ENCODE results near the gene SFRP2.

The SFRP2 gene

GRCh38 chr4:153765894-153766293 is 23.0 kb downstream of the SFRP2 start:
- DNase-seq = no peak

GRCh38 chr4:153764601-153765368 is 24.1 kb downstream of the SFRP2 start:
- no peak for DNase-seq

GRCh38 chr4:153763404-153763803 is 25.5 kb downstream of the SFRP2 start:
- peak in 1 of 2 experiments; percentile 4 for DNase-seq

- DNase-seq = no peak
These were observed 29.2 kb downstream of the SFRP2 start, which contains the start of gene RNF175 for GRCh38 chr4:153759407-153760316. Gene RNF175 (minus strand): TSS chr4:153760024. CDS start chr4:153759862, 162 bp downstream.

- DNase-seq = no peak
These were observed 30.0 kb downstream of the SFRP2 start for GRCh38 chr4:153758688-153759406.

GRCh38 chr4:153758136-153758535 is 30.7 kb downstream of the SFRP2 start:
- no peak for DNase-seq

GRCh38 chr4:153757407-153757806 is 31.5 kb downstream of the SFRP2 start:
- no peak for DNase-seq

GRCh38 chr4:153755186-153755585 is 33.7 kb downstream of the SFRP2 start:
- DNase-seq = no peak

GRCh38 chr4:153750197-153750817 is 38.6 kb downstream of the SFRP2 start:
- DNase-seq = peak; percentile 26 to 27

- DNase-seq = no peak
These were observed 40.5 kb downstream of the SFRP2 start for GRCh38 chr4:153748378-153748777.

- DNase-seq = no peak
These were observed 41.4 kb downstream of the SFRP2 start for GRCh38 chr4:153747406-153747955.

- no peak for DNase-seq
These were observed 43.2 kb downstream of the SFRP2 start for GRCh38 chr4:153745651-153746050.

GRCh38 chr4:153741541-153741940 is 47.3 kb downstream of the SFRP2 start:
- no peak for DNase-seq

GRCh38 chr4:153735906-153736461 is 52.9 kb downstream of the SFRP2 start:
- no peak for DNase-seq

- DNase-seq = no peak
These were observed 55.0 kb downstream of the SFRP2 start for GRCh38 chr4:153733751-153734448.

- peak; percentile 45 to 63 for DNase-seq
These were observed 57.6 kb downstream of the SFRP2 start for GRCh38 chr4:153731239-153731638.

Data from SW 1271 (cell line).